CD4-positive, CD25-positive, alpha-beta regulatory T cell (primary cell): ENCODE results near the gene METAP1D. TPM values are rescaled to one million over a fixed set of nuclear protein-coding genes. Genes with fewer than 3 reads are reported as not detected.

Source experiments
- ATAC-seq, 2 donors: fragments of 150-1000 bp; cut with Tn5 transposase; one replicate each; pipeline ENCODE4 v1.10.0; 2021; ENCODE audit warnings: low read depth in 2 of 2, moderate number of reproducible peaks in 2 of 2, moderate library complexity in 1 of 2
- DNase-seq, 3 donors: peaks; one replicate each; pipeline versions ENCODE4 v3.0.0 to v3.0.0-alpha.2; 2012 to 2022; ENCODE audit warnings: mixed read lengths in 1 of 3
- H3K27ac ChIP-seq: one replicate; pipeline ENCODE4 v1.7.0; 2013; ENCODE audit warnings: mild to moderate bottlenecking, low read length; ENCODE audit not compliant: insufficient read depth, poor library complexity, severe bottlenecking
- H3K27me3 ChIP-seq: one replicate; pipeline ENCODE4 v1.7.0; 2013; ENCODE audit warnings: low read length; ENCODE audit not compliant: control insufficient read depth, insufficient read depth
- H3K36me3 ChIP-seq: one replicate; pipeline ENCODE4 v1.7.0; 2013; ENCODE audit warnings: mild to moderate bottlenecking, low read length, moderate library complexity; ENCODE audit not compliant: control insufficient read depth, insufficient read depth
- H3K4me1 ChIP-seq: 2 replicates; pipeline ENCODE4 v1.7.0; 2013; ENCODE audit warnings: mild to moderate bottlenecking, low read length; ENCODE audit not compliant: insufficient read depth, control insufficient read depth, poor library complexity, severe bottlenecking
- H3K4me3 ChIP-seq: one replicate; pipeline ENCODE4 v1.7.0; 2013; ENCODE audit warnings: low read depth, mild to moderate bottlenecking, low read length, moderate library complexity
- H3K9me3 ChIP-seq, 2 experiments: 1 replicate in 1 of 2; 2 replicates in 1 of 2; pipeline ENCODE4 v1.7.0; 2013; ENCODE audit warnings: low read length in 2 of 2, mild to moderate bottlenecking in 1 of 2, moderate library complexity in 1 of 2; ENCODE audit not compliant: control insufficient read depth in 2 of 2
- H3K27ac Mint-ChIP-seq, 3 donors: one replicate each; pipeline ENCODE4 v1.8.0; 2020 to 2022; ENCODE audit warnings: mild to moderate bottlenecking in 3 of 3, mixed read lengths in 3 of 3, moderate library complexity in 2 of 3
- H3K27me3 Mint-ChIP-seq: one replicate; pipeline ENCODE4 v1.8.0; 2022; ENCODE audit warnings: mild to moderate bottlenecking, mixed read lengths
- H3K36me3 Mint-ChIP-seq: one replicate; pipeline ENCODE4 v1.8.0; 2020; ENCODE audit warnings: mixed read lengths
- H3K4me1 Mint-ChIP-seq, 4 donors: one replicate each; pipeline ENCODE4 v1.8.0; 2020 to 2022; ENCODE audit warnings: mixed read lengths in 4 of 4, mild to moderate bottlenecking in 1 of 4
- H3K4me3 Mint-ChIP-seq, 4 donors: one replicate each; pipeline ENCODE4 v1.8.0; 2020 to 2022; ENCODE audit warnings: mild to moderate bottlenecking in 4 of 4, mixed read lengths in 4 of 4, moderate library complexity in 3 of 4
- H3K9me3 Mint-ChIP-seq, 7 donors: one replicate each; pipeline ENCODE4 v1.8.0; 2020 to 2022; ENCODE audit warnings: mixed read lengths in 7 of 7, mild to moderate bottlenecking in 3 of 7, moderate library complexity in 2 of 7
- polyA plus RNA-seq, 4 donors: library from polyadenylated mRNA; unstranded; fragments of 300-500 nt; fragmentation: Illumina TruSeq; gene quantifications; one replicate each; pipeline ENCODE4 v1.2.3, GENCODE V29; 2021
- total RNA-seq: library from RNA; stranded (reverse); gene quantifications from one replicate; pipeline ENCODE4 v1.2.3, GENCODE V29; 2022

Gene METAP1D
- total RNA-seq: 3.7 TPM
- 1 to 10 TPM in 3 of 4 donors, under 1 TPM in 1; 0.54 to 3.1 (median 2.0) TPM for polyA plus RNA-seq

DNA sequence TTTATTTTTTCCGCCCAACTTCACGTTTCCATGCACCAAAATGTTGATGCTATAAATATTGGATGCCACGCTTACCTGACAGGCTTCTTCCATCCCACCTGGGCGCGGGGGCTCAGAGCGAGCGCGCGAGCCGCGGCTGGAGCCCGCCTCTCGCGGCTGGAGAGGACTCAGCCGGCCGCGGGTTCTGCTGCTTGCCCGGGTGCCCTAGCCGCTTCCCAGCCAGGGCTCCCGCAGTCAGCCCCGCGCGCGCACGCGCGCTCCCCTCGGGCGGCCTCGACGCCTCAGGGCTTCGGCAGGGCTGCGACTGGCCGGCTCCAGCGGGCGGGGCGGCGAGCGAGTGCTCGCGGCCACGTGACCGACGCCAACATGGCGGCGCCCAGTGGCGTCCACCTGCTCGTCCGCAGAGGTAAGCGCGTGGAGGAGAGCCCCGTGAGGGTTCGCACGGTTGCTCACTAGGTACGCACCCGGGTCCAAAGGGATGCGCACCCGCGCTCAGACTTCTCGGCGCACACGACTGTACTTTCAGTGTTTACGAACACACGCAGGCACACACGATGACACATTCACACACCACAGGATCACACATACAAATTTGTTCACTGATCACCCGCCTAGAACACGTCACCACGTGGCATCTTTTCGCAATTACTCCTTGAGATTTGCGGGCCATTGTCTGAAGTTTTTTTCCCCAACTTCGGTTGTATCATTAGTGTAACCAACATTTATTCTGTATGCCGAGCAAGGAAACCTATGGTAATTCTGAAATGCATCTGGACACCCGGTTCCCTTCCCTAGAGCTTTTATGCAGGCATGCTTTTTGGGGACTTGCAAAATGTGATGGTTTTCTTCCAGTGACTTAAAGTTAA is at the start of gene METAP1D:
Gene METAP1D (plus strand): TSS at position 350 of the 866 bp plus-strand sequence. CDS start 17 bp downstream, at position 367.
- H3K4me3 Mint-ChIP-seq: peak within 1 kb of the TSS; percentile 93 to 97 (median 95)

DNA sequence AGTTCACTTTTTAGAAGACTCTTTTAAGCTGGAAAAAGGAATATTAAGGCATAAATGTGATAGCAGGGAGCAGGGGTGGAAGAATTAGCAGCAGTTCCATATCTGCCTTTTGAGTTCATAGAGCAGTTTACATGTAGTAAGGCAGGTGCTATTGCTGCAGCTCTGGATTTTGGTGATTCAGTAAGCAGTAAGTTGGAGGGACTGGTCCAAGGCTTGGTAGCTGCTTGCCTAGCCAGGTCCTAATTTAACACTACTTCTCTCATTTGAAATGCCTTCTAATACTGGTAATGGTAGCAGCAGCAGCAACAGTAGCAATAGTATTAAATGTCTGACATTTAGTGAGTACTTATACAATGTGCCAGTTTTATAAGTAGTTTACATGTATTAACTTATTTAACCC is 47.5 kb upstream of the METAP1D start:
- Mint-ChIP-seq H3K4me3 (no peak overlapping the region), H3K36me3 (peaks cover 27% of the 10 kb centered on the region), H3K4me1 (peaks cover 18 to 37% (median 25%) of the 10 kb centered on the region in 4 donors), H3K27me3 (no peaks in the 10 kb centered on the region), H3K9me3 (no peaks in the 10 kb centered on the region), H3K27ac (no peak overlapping the region)
- H3K4me3 ChIP-seq: no peak overlapping the region
- peaks cover 8% of the 10 kb centered on the region for H3K4me1 ChIP-seq
- no peaks in the 10 kb centered on the region for H3K9me3 ChIP-seq
- no peak for ATAC-seq
- DNase-seq: no peak
- no peak overlapping the region for H3K27ac ChIP-seq
- H3K27me3 ChIP-seq: no peaks in the 10 kb centered on the region
- H3K36me3 ChIP-seq: peaks cover 10% of the 10 kb centered on the region

More for the DNA sequence above, at the start of gene METAP1D:
- Histone ChIP-seq H3K4me1 (peaks cover 12% of the 10 kb centered on the region), H3K27me3 (peaks cover 13% of the 10 kb centered on the region), H3K9me3 (no peaks in the 10 kb centered on the region), H3K36me3 (no peaks in the 10 kb centered on the region), H3K4me3 (peak within 1 kb of the TSS; percentile 95), H3K27ac (peak within 1 kb of the TSS; percentile 52)
- H3K27me3 Mint-ChIP-seq: peaks cover 34% of the 10 kb centered on the region
- peak within 1 kb of the TSS; percentile 94 to 96 (median 95) for H3K27ac Mint-ChIP-seq
- H3K36me3 Mint-ChIP-seq: no peaks in the 10 kb centered on the region
- DNase-seq (peak; percentile 78 to 93 (median 81)), ATAC-seq (peak; percentile 94 to 96)
- peaks cover 6 to 23% (median 13%) of the 10 kb centered on the region in 4 donors for H3K4me1 Mint-ChIP-seq
- H3K9me3 Mint-ChIP-seq: no peaks in the 10 kb centered on the region

DNA sequence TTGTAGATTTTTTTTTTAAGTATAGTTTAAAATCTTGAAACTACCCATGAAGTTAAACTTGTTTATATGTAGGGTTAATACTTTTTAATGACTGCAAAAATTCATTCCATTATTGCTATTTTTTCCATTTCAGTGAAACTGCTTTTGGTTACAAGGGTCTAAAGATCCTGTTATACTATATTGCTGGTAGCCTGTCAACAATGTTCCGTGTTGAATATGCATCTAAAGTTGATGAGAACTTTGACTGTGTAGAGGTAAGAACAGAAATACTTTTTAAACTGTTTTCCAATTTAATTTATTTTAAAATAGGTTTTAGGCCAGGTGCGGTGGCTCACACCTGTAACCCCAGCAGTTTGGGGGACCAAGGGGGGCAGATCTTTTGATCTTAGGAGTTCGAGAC is 47.0 kb upstream of the METAP1D start:
- Mint-ChIP-seq H3K36me3 (peaks cover 27% of the 10 kb centered on the region), H3K4me1 (peaks cover 18 to 37% (median 26%) of the 10 kb centered on the region in 4 donors), H3K27me3 (no peaks in the 10 kb centered on the region), H3K27ac (no peak overlapping the region), H3K4me3 (no peak overlapping the region), H3K9me3 (no peaks in the 10 kb centered on the region)
- no peaks in the 10 kb centered on the region for H3K27me3 ChIP-seq
- no peaks in the 10 kb centered on the region for H3K9me3 ChIP-seq
- H3K36me3 ChIP-seq: peaks cover 7% of the 10 kb centered on the region
- H3K4me1 ChIP-seq: peaks cover 8% of the 10 kb centered on the region
- no peak for DNase-seq
- peak in 1 of 2 donors; percentile 60 for ATAC-seq
- H3K27ac ChIP-seq: no peak overlapping the region
- no peak overlapping the region for H3K4me3 ChIP-seq

DNA sequence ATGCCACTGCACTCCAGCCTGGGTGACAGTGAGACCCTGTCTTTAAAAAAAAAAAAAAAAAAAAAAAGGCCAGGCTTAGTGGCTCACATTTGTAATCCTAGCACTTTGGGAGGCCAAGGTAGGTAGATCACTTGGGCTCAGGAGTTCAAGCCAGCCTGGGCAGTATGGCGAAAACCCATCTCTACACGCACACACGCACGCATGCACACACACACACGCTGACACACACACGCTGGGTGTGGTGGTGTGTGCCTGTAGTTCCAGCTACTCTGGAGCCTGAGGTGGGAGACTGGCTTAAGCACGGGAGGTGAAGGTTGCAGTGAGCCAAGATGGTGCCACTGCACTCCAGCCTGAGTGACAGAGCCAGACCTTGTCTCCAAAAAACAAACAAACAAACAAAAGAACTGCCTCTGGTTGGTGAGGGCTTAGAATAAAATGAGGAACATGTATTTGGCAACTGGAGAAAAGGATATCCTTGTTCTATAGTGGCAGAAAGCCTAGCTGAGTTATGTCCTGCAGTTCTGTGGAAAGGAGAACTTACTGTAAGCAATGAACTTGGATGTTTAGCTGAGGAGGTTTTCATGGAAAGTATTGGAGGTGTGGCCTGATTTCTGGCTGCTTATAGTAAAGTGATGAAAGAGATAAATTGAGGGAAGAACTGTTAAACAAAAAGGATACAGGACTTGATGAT is 43.5 kb upstream of the METAP1D start:
- Mint-ChIP-seq H3K9me3 (no peaks in the 10 kb centered on the region), H3K36me3 (peaks cover 16% of the 10 kb centered on the region), H3K4me1 (peaks cover 14 to 49% (median 32%) of the 10 kb centered on the region in 4 donors), H3K4me3 (no peak overlapping the region), H3K27ac (peak overlapping the region in 2 of 3 donors; percentile 7 to 17), H3K27me3 (no peaks in the 10 kb centered on the region)
- DNase-seq (no peak), ATAC-seq (no peak)
- Histone ChIP-seq H3K4me1 (peaks cover 8% of the 10 kb centered on the region), H3K36me3 (peaks cover 4% of the 10 kb centered on the region), H3K27ac (no peak overlapping the region), H3K4me3 (no peak overlapping the region), H3K9me3 (no peaks in the 10 kb centered on the region), H3K27me3 (no peaks in the 10 kb centered on the region)

DNA sequence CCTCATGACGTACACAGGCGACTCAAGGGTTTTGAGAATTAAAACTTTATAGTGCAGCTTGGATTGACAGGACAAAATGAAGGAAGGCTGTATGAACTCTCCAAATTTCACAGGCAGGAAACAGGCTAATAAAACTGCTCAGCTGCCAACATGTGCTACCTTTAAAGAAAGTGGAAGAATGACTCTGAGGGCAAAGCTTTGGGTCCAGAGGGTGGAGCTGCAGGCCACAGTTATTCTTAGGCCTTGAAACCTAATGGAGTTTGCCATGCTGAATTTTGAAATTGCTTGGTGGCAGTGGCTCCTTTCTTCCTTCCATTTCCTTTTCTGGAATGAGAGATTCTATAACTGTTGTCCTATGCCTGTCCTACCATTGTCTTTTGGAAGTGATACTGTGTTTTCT is 42.7 kb upstream of the METAP1D start:
- no peaks in the 10 kb centered on the region for H3K27me3 ChIP-seq
- H3K36me3 ChIP-seq: peaks cover 4% of the 10 kb centered on the region
- H3K27me3 Mint-ChIP-seq: no peaks in the 10 kb centered on the region
- no peaks in the 10 kb centered on the region for H3K9me3 ChIP-seq
- H3K4me3 Mint-ChIP-seq: no peak overlapping the region
- peaks cover 8% of the 10 kb centered on the region for H3K4me1 ChIP-seq
- no peak for ATAC-seq
- H3K27ac ChIP-seq: no peak overlapping the region
- H3K9me3 Mint-ChIP-seq: no peaks in the 10 kb centered on the region
- DNase-seq: peak in 1 of 3 donors; percentile 38
- H3K36me3 Mint-ChIP-seq: peaks cover 16% of the 10 kb centered on the region
- H3K4me3 ChIP-seq: no peak overlapping the region
- peaks cover 15 to 44% (median 31%) of the 10 kb centered on the region in 4 donors for H3K4me1 Mint-ChIP-seq
- H3K27ac Mint-ChIP-seq: peak overlapping the region in 1 of 3 donors; percentile 23

GRCh38 chr2:171958475-171958874 is 41.3 kb upstream of the METAP1D start:
- Mint-ChIP-seq H3K27ac (no peak overlapping the region), H3K9me3 (no peaks in the 10 kb centered on the region)

DNA sequence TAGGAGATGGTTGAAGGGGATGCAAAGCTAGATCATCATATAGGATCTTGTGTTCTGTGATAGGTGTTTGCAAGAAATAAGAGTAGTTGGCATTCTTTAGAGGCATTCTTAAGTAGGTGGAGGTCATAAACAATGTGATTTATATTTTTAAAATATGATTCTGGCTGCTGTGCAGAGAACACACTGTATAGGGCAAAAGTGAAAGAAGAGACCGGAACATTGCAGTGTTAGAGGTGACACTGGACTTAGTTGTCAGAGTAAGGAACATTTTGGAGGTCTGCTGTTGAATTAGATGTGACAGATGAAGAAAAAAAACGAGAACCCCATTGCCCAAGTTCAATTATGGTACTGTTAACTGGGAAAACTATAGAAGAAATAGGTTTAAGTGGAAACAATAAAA is 39.8 kb upstream of the METAP1D start:
- no peak for ATAC-seq

More at GRCh38 chr2:171958475-171958874, 41.3 kb upstream of the METAP1D start:
- Mint-ChIP-seq H3K4me3 (no peak overlapping the region), H3K4me1 (peaks cover 20 to 46% (median 34%) of the 10 kb centered on the region in 4 donors), H3K27me3 (no peaks in the 10 kb centered on the region), H3K36me3 (peaks cover 16% of the 10 kb centered on the region)
- ATAC-seq (no peak), DNase-seq (no peak)
- no peak overlapping the region for H3K27ac ChIP-seq
- peaks cover 15% of the 10 kb centered on the region for H3K4me1 ChIP-seq
- H3K36me3 ChIP-seq: no peaks in the 10 kb centered on the region
- no peaks in the 10 kb centered on the region for H3K9me3 ChIP-seq
- H3K4me3 ChIP-seq: no peak overlapping the region
- no peaks in the 10 kb centered on the region for H3K27me3 ChIP-seq

More for the DNA sequence above, 39.8 kb upstream of the METAP1D start:
- Histone ChIP-seq H3K36me3 (no peaks in the 10 kb centered on the region), H3K27me3 (no peaks in the 10 kb centered on the region), H3K27ac (no peak overlapping the region), H3K4me1 (peaks cover 10% of the 10 kb centered on the region), H3K4me3 (no peak overlapping the region), H3K9me3 (no peaks in the 10 kb centered on the region)
- peaks cover 7% of the 10 kb centered on the region for H3K36me3 Mint-ChIP-seq
- H3K27me3 Mint-ChIP-seq: no peaks in the 10 kb centered on the region
- H3K4me3 Mint-ChIP-seq: no peak overlapping the region
- no peaks in the 10 kb centered on the region for H3K9me3 Mint-ChIP-seq
- H3K4me1 Mint-ChIP-seq: peaks cover 22 to 46% (median 36%) of the 10 kb centered on the region in 4 donors
- DNase-seq: no peak
- peak overlapping the region in 2 of 3 donors; percentile 2 to 24 for H3K27ac Mint-ChIP-seq
